D341Med (cell line): Measurements from ENCODE around the gene NTN4.
A peak's percentile ranks its signal among the peaks of the same experiment; 100 is the strongest.
"Not testable (repeated sequence)": the region's sequence is repeated elsewhere in the genome, so short reads cannot be mapped to it uniquely, and the experiment has no call there.

Experiments used
- DNase-seq: peaks from one replicate; pipeline ENCODE4 v3.0.0; 2012; ENCODE audit warnings: low spot score

Gene NTN4

GRCh38 chr12:95623554-95624170, 166.9 kb downstream of the NTN4 start:
- DNase-seq, result peak; percentile 84

GRCh38 chr12:95622879-95623278, 167.7 kb downstream of the NTN4 start:
- DNase-seq, result no peak

GRCh38 chr12:95621725-95622124, 168.8 kb downstream of the NTN4 start:
- DNase-seq, result no peak

GRCh38 chr12:95620171-95620570, 170.4 kb downstream of the NTN4 start:
- no peak for DNase-seq

GRCh38 chr12:95616470-95616869, 174.1 kb downstream of the NTN4 start:
- not testable (repeated sequence) for DNase-seq

- DNase-seq, result no peak
These were observed 174.8 kb downstream of the NTN4 start for GRCh38 chr12:95615749-95616148.

- DNase-seq, result no peak
These were observed 176.1 kb downstream of the NTN4 start for GRCh38 chr12:95614390-95614982.

GRCh38 chr12:95613021-95613420, 177.5 kb downstream of the NTN4 start:
- DNase-seq, result no peak

GRCh38 chr12:95611676-95612309, 178.8 kb downstream of the NTN4 start:
- DNase-seq, result no peak

GRCh38 chr12:95608252-95609033, 182.1 kb downstream of the NTN4 start:
- no peak for DNase-seq
